Lung microvascular endothelial cell (primary cell): Measurements from ENCODE around the gene TMEM176B. TPM values are rescaled to one million over a fixed set of nuclear protein-coding genes. Genes with fewer than 3 reads are reported as not detected.

Source experiments
- DNase-seq, 2 donors: peaks; one replicate each; pipeline versions ENCODE4 v3.0.0 to v3.0.0-alpha.2; 2010; ENCODE audit warnings: low read depth in 2 of 2
- total RNA-seq: library from RNA; depleted of rRNA; stranded (reverse); fragments of >200 nt; gene quantifications from 2 replicates; pipeline ENCODE4 v1.2.1, GENCODE V29; 2014

Gene TMEM176B
- not detected in 2 replicates for total RNA-seq

- no peak for DNase-seq
These were observed at the start of gene TMEM176B for GRCh38 chr7:150799741-150800580. TMEM176B (minus strand) TSS chr7:150800364; CDS start chr7:150796569, 3,795 bp downstream.

GRCh38 chr7:150849204-150849775 is 49.1 kb upstream of the TMEM176B start:
- no peak for DNase-seq

GRCh38 chr7:150848561-150849115 is 48.5 kb upstream of the TMEM176B start:
- no peak for DNase-seq

GRCh38 chr7:150848111-150848510 is 47.9 kb upstream of the TMEM176B start:
- no peak for DNase-seq

GRCh38 chr7:150847536-150847935 is 47.4 kb upstream of the TMEM176B start:
- no peak for DNase-seq

GRCh38 chr7:150846291-150847115 is 46.3 kb upstream of the TMEM176B start:
- DNase-seq, result no peak

GRCh38 chr7:150845421-150845861 is 45.3 kb upstream of the TMEM176B start:
- DNase-seq, result no peak

- no peak for DNase-seq
These were observed 42.6 kb upstream of the TMEM176B start for GRCh38 chr7:150842716-150843115.

- no peak for DNase-seq
These were observed 41.9 kb upstream of the TMEM176B start for GRCh38 chr7:150842018-150842417.

- no peak for DNase-seq
These were observed 38.9 kb upstream of the TMEM176B start for GRCh38 chr7:150838965-150839650.

GRCh38 chr7:150835702-150836280 is 35.6 kb upstream of the TMEM176B start:
- no peak for DNase-seq

GRCh38 chr7:150835019-150835418 is 34.9 kb upstream of the TMEM176B start:
- no peak for DNase-seq

GRCh38 chr7:150831851-150832250 is 31.7 kb upstream of the TMEM176B start:
- DNase-seq, result no peak

- no peak for DNase-seq
These were observed 30.8 kb upstream of the TMEM176B start for GRCh38 chr7:150830937-150831336.

GRCh38 chr7:150829426-150829825 is 29.3 kb upstream of the TMEM176B start:
- DNase-seq, result no peak

GRCh38 chr7:150828384-150828783 is 28.2 kb upstream of the TMEM176B start:
- DNase-seq, result no peak

GRCh38 chr7:150826061-150826849 is 26.1 kb upstream of the TMEM176B start:
- DNase-seq, result no peak

- no peak for DNase-seq
These were observed 24.4 kb upstream of the TMEM176B start for GRCh38 chr7:150824379-150825177.

GRCh38 chr7:150823484-150824126 is 23.4 kb upstream of the TMEM176B start:
- DNase-seq, result no peak
